T-helper 9 cell (primary cell): ENCODE data around the gene FBXO36.
"Not testable (repeated sequence)": the region's sequence is repeated elsewhere in the genome, so short reads cannot be mapped to it uniquely, and the experiment has no call there.

Source experiments
- DNase-seq: peaks from one replicate; pipeline ENCODE4 v3.0.0-alpha.2; 2020

The FBXO36 gene

GRCh38 chr2:229914171-229914570 is 8.1 kb upstream of the FBXO36 start:
- DNase-seq: no peak

GRCh38 chr2:229917793-229918192 is 4.5 kb upstream of the FBXO36 start:
- no peak for DNase-seq

DNA sequence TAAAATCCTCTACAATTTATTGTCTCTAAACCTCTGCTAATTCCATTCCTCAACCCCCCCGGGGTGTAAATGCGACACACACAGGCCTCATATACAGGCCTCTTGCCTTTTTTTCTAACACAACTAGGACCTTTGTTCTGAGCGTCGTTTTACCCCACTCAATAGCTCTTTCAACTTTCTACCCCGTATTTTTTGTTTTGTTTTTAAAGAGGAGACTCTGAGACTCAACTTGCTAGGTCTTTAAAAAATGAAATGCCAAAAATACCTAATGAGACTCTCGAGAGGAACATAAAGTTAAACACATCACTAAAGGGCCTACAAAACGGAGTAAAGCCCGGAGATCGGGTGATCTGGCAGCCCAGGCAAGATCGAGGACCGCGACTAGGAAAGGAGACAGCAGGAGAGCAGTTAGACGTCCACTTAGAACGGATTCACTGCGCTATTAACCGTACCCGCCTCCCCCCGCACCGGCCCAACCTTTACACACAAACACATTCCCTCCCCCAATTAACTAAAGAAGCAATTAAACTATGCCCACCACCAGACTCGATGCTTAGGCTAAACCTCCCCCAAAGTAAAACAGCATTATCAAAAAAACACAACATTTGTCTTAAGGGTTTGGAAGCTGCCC is 2.2 kb upstream of the FBXO36 start:
- peak; percentile 20 for DNase-seq

DNA sequence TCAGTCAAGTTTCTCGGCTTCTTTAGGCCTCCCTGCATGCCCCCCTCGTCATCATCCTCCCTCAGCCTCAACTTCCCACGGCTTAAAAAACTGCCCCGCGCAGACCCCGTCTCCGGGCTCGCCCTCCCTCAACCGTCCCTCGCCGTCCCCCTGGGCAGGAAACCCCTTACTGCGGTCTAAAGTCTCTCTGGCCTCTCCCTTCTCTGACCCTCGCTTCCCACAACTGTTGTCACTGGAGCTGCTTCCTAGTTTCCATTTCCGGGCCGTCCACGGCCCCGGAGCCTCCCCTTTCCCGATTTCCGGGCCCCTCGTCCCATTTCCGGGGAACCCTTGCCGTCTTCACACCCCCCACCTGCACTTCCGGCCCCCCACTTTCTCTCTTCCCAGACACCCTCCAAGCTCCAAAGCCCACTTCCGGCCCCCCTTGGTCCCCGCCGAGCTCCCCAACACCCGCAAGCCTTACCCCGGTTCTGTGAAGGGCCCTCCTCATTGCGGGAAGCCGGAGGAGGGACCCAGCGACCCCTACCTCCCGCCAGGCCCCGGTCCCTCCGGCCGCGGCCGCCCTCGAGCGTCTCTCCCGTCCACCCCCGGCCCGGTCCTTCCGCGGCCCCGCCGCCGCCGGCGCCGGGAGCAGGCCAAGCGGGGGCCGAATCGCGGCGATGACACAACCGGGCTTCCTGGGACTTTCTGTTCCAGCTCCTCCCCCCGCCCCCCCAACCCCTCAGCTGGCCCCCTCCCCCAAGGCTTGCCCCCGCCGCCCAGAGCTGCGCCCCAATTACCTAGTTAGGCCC is 1.0 kb upstream of the FBXO36 start:
- peak; percentile 52 for DNase-seq

- peak; percentile 79 for DNase-seq
These were observed 333 bp upstream of the FBXO36 start, which contains the start of gene TRIP12 for GRCh38 chr2:229921892-229922448. TSS of gene TRIP12 (minus strand) at chr2:229922009. CDS start at chr2:229880079, 41,930 bp downstream.

- not testable (repeated sequence) for DNase-seq
These were observed 2.2 kb downstream of the FBXO36 start for GRCh38 chr2:229924541-229924940.

DNA sequence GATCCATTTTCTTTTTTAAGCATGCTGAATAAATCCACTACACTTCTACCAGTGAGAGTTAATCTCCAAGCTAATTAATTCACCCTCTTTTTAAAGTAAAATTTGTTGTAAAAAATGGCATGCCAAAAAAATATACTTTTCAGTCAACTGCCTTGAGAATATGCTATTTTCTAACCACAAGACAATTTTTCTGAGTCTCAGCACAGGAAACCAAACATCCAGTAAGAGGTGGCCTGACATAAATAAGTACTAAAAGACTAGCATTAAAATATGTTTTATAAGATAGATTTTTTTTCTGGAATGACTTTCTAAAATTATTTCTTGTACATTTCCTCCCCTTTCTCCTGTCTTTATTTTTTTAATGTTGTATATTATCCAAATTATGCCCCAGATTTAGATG is 2.9 kb downstream of the FBXO36 start:
- no peak for DNase-seq

GRCh38 chr2:229927817-229928321 is 5.6 kb downstream of the FBXO36 start:
- no peak for DNase-seq

GRCh38 chr2:229930656-229931055 is 8.4 kb downstream of the FBXO36 start:
- no peak for DNase-seq

DNA sequence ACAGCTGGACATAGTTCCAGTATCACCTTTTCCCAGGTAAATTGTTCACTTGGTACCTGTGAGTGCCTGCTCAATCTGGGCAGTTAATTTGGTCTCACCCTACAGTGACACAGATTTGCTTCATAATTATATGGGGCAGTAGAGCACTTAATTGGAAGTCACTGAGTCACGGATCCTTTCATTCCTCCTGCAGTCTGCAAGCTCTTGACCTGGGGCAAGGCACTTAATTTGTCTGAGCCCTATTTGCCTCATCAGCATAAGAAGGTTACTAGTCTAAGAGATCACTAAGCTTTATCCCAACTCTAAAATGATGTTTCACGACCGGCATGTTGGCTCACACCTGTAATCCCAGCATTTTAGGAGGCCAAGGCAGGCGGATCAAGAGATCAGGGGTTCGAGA is 8.9 kb downstream of the FBXO36 start:
- DNase-seq: no peak

DNA sequence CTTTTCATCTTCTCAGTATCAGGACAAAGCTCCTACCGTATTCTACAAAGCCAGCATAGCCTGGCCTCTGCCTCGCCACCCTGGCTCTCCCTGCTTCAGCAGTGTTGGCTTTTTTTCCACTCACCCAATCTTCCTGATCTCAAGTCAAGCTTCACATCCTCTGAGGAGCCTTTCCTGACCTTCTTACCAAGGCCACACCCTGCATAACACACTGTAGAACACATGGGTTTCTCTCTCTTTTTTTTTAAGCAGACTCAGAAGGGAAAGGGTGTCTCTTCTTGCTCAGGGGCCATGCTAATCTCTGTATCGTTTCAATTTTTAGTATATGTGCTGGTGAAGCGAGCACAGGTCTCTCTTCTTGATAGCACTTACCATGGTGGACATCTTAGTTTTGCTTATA is 15.2 kb downstream of the FBXO36 start:
- no peak for DNase-seq

DNA sequence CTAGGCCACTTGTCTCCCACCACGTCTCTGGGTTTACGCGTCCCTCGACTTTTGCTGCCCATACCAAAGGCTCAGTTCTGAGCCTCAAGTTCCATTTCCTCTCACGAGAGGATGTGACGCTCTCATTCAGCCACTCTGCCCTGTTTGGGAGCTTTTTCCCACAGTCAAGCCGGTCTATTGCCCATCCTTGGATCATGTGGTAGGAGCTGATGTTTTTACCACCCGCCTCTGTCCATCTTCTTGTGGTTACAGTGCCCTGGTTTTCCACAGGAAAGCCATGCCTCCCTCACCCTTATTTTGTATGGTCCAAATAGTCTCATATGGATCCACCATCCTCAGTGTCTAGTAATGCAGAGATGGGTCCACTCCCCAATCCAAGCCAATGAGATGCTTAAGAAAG is 20.4 kb downstream of the FBXO36 start:
- DNase-seq: no peak

DNA sequence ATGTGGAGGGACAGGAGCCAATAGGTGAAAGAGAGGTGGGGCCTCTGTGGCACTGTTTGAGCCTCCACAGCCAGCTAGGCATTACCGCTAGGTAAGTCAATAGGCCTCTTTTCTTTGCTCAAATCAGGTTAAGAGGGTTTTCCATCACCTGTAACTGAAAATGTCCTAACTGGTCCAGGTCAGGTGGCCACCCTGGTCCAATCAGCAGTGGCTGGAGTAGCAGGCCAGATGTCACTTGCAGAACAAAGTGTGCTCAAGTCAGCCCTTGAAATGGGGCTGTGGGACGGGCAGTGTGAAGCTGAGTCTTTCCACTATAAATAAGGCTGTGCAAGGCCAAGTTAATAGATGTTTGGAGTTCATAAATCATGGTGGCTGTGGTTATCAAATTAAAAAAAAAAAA is 20.9 kb downstream of the FBXO36 start:
- no peak for DNase-seq

DNA sequence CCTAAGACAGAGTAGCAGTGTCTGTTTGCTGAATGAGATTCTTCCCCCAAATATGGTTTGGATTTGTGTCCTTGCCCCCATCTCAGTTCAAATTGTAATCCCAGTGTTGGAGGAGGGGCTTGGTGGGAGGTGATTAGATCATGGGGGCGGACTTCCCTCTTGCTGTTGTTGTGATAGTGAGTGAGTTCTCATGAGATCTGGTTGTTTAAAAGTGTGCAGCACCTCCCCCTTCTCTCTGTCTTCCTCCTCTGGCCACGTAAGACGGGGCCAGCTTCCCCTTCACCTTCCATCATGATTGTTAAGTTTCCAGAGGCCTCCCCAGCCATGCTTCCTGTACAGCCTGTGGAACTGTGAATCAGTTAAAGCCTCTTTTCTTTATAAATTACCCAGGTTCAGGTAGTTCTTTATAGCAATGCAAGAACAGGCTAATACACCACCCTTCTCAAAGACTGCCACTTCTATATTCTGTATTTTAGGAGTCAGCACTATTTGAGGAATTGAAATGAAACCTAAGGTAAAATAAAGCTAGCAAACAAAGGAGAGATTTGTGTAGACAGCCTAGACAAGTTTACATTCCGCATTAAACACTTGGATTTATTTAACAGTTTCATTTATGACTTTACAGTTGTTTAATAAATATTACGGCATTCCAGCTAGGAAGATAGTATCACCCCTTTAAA is 21.6 kb downstream of the FBXO36 start:
- no peak for DNase-seq

- DNase-seq: no peak
These were observed 23.7 kb downstream of the FBXO36 start for GRCh38 chr2:229945975-229946374.

- DNase-seq: no peak
These were observed 25.2 kb downstream of the FBXO36 start for GRCh38 chr2:229947544-229947943.

- no peak for DNase-seq
These were observed 30.0 kb downstream of the FBXO36 start for GRCh38 chr2:229952256-229952835.

GRCh38 chr2:229955663-229956062 is 33.4 kb downstream of the FBXO36 start:
- no peak for DNase-seq

DNA sequence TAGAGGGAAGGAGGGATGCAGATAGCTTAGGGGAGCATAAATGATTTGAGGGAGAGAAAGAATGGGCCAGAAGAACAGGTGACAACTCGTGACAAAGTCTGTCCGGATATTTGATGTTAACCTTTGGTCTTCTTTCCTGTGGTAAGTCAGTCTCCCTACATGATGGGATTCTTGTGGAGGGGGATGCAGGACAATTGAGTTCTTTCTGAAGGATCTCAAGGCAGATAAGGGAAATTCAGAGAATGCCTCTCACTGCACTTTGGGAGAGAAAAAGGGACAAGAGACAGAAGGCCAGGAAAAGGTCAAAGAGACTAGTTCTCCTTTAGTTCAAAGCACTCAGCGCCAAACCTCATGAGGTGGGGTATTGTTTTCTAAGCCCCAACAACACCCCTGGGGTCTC is 34.2 kb downstream of the FBXO36 start:
- DNase-seq: no peak

- DNase-seq: not testable (repeated sequence)
These were observed 41.3 kb downstream of the FBXO36 start for GRCh38 chr2:229963596-229963995.

DNA sequence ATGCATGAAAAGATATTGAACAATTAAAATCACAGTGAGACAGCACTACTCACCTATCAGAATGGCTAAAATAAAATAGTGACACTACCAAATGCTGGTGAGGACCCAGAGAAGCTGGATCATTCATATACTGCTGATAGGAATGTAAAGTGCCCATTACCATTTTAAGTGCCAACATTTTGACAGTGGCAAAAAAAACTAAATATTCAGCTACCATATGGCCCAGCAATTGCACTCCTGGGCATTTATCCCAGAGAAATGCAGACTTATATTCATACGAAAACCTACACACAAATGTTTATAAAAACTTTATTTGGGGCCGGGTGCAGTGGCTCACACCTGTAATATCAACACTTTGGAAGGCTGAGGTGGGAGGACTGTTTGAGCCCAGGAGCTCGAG is 47.6 kb downstream of the FBXO36 start:
- DNase-seq: no peak

- DNase-seq: no peak
These were observed 48.1 kb downstream of the FBXO36 start for GRCh38 chr2:229970406-229970805.

DNA sequence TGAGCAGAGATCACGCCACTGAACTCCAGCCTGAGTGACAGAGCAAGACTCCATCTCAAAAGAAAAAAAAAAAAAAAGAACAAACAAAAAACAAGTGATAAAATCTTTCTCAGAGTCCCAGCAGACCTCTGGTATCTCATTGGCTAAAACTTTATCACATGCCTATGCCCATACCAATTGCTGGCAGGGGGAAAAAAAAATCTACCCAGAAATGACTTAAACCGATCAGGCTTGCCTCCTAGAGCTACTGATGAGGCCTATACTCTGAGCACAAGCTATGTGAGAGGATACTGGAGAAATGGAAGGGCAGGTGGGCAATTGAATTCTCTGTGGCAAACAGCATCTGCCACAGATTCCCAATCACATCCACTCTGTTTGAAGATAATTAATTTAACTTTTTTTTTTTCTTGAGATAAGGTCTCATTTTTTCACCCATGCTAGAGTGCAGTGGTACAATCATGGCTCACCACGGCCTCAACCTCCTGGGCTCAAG is 49.0 kb downstream of the FBXO36 start:
- no peak for DNase-seq
